GM12872 (cell line): ENCODE results near the gene CIPC.

Experiments
- TF ChIP-seq, protein P1 (sequence below): IDR thresholded peaks from 3 replicates; pipeline ENCODE4 v1.5.1; 2011; ENCODE audit warnings: low read depth, mild to moderate bottlenecking, low read length, moderate library complexity; ENCODE audit not compliant: insufficient read depth

Gene CIPC

DNA sequence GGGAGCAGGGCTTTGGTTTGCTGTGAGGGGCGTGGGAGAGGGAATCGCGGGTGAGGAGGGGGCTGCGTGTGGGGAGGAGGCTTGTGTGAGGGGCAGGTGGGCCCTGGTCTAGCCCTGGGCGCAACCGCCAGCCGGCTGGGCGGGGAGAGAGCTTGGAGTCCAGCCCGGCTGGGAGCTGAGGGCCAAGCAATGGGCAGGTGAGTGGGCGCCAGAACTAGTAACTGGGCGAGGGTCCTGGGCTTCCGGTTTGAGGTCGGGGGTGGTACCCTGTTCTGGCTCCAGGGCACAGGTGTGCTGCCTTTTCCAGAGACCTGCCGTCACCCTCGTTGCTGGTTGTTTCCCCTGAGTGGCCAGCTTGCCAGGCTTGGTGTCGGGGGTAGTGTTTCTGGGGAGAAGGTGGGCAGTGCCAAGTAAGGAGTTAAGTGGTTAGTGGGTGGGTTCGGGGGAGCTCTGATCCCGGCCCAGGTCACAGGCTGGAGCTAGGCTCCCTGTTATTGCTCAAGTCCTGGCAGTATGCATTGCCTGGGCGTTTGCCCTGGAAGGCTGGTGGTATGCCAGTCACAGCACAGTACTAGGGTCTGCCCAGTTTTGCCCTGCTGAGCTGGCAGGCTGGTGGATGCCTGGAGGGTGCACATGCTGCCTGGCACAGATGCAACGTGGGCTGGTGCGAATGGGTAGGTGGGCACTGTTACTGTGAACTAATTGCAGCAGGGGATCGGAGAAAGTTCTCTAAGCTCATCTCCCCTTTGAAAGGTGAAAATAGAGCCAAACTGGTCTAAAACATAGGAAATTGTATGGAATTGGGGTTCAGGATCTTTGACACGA, 683 bp downstream of the CIPC start:
- TF ChIP-seq, protein P1, sequence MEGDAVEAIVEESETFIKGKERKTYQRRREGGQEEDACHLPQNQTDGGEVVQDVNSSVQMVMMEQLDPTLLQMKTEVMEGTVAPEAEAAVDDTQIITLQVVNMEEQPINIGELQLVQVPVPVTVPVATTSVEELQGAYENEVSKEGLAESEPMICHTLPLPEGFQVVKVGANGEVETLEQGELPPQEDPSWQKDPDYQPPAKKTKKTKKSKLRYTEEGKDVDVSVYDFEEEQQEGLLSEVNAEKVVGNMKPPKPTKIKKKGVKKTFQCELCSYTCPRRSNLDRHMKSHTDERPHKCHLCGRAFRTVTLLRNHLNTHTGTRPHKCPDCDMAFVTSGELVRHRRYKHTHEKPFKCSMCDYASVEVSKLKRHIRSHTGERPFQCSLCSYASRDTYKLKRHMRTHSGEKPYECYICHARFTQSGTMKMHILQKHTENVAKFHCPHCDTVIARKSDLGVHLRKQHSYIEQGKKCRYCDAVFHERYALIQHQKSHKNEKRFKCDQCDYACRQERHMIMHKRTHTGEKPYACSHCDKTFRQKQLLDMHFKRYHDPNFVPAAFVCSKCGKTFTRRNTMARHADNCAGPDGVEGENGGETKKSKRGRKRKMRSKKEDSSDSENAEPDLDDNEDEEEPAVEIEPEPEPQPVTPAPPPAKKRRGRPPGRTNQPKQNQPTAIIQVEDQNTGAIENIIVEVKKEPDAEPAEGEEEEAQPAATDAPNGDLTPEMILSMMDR, result no peak

DNA sequence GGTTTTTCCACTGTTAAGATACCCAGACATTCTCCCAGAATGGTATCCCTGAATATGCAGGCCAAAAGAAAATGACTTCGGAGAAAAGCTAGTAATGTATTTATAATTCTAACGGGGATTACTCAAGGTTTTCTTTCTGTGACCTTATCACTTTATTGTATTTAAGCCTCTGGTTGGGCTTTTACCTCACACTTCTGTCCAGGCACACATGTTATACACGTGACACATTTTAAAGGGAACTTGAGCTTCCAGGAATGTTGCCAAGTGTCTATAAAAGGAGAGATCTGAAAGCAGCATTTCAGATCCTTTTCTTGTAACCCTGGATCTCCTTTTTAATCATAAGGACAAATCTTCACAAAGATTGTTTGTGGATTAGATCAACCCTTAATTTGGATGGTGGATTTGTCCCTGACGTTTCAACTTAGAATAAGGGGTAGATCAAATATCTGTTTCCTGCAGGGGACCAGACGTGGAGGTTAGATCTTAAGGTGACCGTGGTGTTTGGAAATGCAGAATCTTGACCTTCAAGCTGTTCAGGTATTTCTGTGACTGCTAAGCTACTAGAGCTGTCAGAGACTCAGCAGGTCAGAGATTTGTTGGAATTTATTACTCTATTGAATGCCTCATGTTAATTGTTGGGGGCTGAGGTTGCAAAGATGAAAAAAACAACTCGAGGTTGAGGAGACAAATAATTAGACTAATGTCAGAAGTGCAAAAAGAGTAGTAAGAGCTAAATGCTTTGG, 1.5 kb downstream of the CIPC start:
- TF ChIP-seq, protein P1, result no peak

DNA sequence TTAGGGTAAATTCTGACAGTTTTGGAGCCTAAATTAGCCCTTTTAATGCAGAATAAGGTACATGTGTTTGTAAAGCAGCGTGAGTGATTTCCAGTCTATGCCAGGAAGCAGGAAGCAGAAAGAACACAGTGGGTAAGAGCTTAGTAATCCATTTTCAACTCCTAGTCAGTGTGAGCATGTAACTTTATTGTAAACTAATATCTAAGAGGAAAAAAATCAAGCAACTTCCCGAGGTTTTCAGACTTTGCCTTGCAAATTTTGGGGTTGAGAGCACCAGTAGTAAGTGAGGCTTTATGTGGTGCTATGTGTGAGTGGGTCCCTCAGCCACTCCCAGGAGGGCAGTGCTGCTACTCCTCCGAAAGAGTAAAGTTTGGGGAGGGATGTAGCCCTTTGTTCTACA, 2.9 kb downstream of the CIPC start:
- TF ChIP-seq, protein P1, result no peak

DNA sequence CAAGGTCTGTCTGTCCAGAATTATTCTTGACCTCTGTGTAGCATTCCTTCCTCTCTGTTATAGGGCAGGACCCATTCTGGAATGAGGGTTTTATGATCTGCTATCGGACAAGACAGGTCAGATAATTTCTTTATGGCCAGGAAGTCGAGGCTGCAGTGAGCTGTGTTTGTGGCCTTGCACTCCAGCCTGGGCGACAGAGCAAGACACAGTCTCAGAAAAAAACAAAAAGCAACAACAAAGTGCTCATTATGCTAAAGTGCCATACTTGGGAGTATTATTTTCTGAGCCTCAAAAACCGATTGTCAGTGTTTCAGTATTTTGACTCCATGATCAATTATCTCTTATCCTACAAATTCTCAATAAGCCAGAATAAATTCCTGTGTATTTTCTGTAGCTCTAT, 4.1 kb downstream of the CIPC start:
- TF ChIP-seq, protein P1, result no peak

DNA sequence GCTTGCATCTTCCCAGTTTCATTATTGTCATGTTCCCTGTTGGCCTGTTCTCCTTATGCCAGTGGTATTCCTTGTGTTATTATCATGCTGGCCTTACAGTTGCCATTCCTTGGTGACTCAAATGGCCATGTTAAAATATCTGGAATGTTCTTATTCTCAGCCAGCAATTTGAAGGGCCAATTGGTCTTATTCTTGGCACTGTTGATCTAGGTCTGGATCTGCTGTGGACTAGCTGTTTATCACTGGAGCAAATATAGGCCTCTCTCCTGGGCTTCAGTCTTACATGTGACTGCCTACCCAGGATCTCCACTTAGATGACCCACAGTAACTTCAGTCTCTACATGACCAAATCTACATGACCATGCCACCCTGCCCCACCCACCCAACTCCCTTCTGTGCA, 5.4 kb downstream of the CIPC start:
- TF ChIP-seq, protein P1, result no peak

DNA sequence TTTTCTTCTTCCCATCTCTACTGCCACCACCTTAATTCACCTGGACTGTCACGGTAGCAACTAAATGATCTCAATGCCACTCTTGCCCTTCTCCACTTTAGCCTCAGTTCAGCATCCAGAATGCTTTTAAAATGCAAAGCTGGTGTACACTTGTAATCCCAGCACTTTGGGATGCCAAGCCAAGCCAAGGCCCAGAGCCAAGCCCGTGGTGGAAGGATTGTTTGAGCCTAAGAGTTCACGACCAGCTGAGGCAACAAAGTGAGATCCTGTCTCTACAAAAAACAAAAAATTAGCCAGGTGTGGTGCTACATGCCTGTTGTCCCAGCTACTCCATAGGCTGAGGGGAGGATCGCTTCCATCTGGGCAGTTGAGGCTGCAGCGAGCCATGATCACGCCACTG, 5.9 kb downstream of the CIPC start:
- TF ChIP-seq, protein P1, result no peak

DNA sequence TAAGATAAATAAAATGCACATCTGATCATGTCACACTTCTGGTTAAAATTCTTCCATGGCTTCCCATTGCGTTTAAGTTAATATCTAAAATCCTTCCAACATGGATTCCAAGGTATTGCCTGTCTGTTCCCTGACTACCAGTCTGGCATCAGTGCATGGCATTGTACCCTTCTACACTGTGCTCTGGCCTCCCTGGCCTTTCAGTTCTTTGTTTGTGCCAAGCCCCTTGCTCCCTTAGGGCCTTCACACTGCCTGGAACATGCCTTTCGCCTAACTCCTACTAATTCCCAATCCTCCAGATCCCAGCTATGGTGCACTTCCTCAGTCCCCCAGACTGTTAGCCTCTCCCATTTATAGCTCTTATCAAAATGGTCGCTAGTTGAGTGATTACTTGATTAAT, 6.3 kb downstream of the CIPC start:
- TF ChIP-seq, protein P1, result no peak
